GM12891 (cell line): ENCODE measurements around the gene NELFB.

Source experiments
- POLR2A ChIP-seq: IDR thresholded peaks from 2 replicates; pipeline ENCODE4 v1.6.1; 2011; ENCODE audit warnings: low read depth, low read length, control low read depth
- POLR2AphosphoS5 ChIP-seq: IDR thresholded peaks from 2 replicates; pipeline ENCODE4 v1.6.1; 2011; ENCODE audit warnings: low read depth, low read length, control low read depth
- POU2F2 ChIP-seq: IDR thresholded peaks from 2 replicates; pipeline ENCODE4 v1.6.1; 2011; ENCODE audit warnings: low read depth, mild to moderate bottlenecking, control low read depth, low read length, moderate library complexity
- SPI1 ChIP-seq: IDR thresholded peaks from 2 replicates; pipeline ENCODE4 v1.6.1; 2011; ENCODE audit warnings: low read depth, low read length, control low read depth

DNA sequence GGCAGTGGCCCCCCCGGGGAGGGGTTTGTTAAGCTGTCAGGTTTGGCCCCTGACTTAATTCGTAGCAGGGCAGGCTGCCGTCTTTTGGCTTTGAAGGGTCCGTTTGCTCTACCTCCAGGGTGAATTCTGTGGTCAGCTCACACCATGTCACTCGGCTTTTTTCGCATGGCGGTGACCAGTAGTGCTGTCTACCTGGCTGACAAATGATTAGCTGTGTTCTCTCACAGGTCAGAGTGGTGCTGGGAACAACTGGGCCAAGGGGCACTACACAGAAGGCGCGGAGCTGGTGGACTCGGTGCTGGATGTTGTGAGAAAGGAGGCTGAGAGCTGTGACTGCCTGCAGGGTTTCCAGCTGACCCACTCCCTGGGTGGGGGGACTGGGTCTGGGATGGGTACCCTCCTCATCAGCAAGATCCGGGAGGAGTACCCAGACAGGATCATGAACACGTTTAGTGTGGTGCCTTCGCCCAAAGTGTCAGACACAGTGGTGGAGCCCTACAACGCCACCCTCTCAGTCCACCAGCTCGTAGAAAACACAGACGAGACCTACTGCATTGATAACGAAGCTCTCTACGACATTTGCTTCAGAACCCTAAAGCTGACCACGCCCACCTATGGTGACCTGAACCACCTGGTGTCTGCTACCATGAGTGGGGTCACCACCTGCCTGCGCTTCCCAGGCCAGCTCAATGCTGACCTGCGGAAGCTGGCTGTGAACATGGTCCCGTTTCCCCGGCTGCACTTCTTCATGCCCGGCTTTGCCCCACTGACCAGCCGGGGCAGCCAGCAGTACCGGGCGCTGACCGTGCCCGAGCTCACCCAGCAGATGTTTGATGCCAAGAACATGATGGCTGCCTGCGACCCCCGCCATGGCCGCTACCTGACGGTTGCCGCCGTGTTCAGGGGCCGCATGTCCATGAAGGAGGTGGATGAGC is 12.6 kb upstream of the NELFB start:
- TF ChIP-seq POLR2A, result no peak
- no peak for TF ChIP-seq SPI1
- no peak for TF ChIP-seq POU2F2
- no peak; the same call in 1 of the 2 replicates for TF ChIP-seq POLR2AphosphoS5
